ENCODE data around the gene FNDC11.
A peak's percentile ranks its signal among the peaks of the same experiment; 100 is the strongest.

FNDC11 gene

GRCh38 chr20:63572788-63573646 is 19.1 kb downstream of the FNDC11 start:
- peak in 1 of 2 experiments; percentile 31 for DNase-seq (ENCODE audit: low read depth in 1 of 2, low spot score in 1 of 2)
- in situ Hi-C loops (cut with HindIII; ENCODE audit: low pct_unique_long_range_greater_than_20kb, low sequenced_read_pairs), result no loop called here
- TF ChIP-seq JUND (IDR thresholded peaks at IDR 0.05; ENCODE audit: low read depth), result no peak

- DNase-seq (ENCODE audit: low read depth in 1 of 2, low spot score in 1 of 2), result no peak
- TF ChIP-seq JUND (IDR thresholded peaks at IDR 0.05; ENCODE audit: low read depth), result no peak
- in situ Hi-C loops (cut with HindIII; ENCODE audit: low pct_unique_long_range_greater_than_20kb, low sequenced_read_pairs), result no loop called here
Observed at GRCh38 chr20:63573647-63574131, 19.7 kb downstream of the FNDC11 start.

DNA sequence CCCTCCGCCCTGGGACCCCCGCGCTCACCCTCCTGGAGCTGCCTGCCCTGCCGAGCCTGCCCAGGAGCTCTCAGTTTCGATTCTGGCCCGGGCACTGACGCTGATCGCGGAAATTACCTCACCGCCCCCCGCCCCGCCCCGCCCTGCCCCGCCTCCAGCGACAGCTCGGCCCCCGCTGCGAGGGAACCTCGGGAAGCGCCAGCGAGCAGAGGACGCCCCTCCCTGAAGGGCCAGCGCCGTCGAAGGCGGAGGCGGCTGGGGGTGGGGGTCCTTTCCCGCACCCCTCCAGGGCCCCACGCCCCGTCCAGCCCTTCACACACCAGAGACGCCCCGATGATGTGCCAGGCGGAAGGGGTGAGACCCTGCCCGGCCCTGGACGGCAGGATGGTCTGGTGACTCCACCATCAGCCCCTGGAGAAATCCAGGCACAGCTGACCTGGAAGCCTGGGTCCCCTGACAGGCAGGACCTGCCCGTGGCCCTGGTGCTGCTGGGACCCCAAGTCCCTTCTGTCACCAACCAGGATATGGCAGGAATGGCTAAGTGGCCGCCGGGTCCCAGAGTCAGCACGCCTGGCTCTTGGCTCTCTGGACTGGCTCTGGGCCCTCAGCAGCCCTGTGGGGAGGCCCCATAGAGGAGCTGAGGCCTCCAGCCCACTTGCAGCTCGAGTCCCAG is 20.3 kb downstream of the FNDC11 start, which contains the start of gene HELZ2:
TSS of gene HELZ2 (minus strand) at position 84 of the 673 bp plus-strand sequence. CDS start 1,854 bp downstream, outside the sequence.
- TF ChIP-seq JUND (IDR thresholded peaks at IDR 0.05; ENCODE audit: low read depth), result no peak
- in situ Hi-C loops (cut with HindIII; ENCODE audit: low pct_unique_long_range_greater_than_20kb, low sequenced_read_pairs), result no loop called here
- peak; percentile 82 to 90 for DNase-seq (ENCODE audit: low read depth in 1 of 2, low spot score in 1 of 2)

GRCh38 chr20:63574829-63575743 is 21.1 kb downstream of the FNDC11 start:
- in situ Hi-C loops (cut with HindIII; ENCODE audit: low pct_unique_long_range_greater_than_20kb, low sequenced_read_pairs), result no loop called here
- no peak for DNase-seq (ENCODE audit: low read depth in 1 of 2, low spot score in 1 of 2)
- no peak for TF ChIP-seq JUND (IDR thresholded peaks at IDR 0.05; ENCODE audit: low read depth)

DNA sequence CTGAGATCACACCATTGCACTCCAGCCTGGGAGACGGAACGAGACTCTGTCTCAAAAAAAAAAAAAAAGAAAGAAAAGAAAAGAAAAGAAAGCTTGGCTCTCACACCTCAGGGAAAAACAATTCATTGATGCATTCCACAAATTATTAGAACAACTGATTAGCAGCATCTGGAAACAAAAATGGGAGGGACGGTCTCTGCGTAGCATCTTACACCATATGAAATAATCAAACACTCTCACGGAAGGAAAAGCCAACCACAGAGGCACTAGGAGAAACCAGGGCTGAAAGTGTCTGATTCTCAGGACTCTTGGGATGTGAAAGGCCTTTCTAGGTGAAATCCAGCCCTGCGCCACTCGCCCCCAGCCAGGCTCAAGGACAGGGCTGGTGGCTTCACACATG is 22.4 kb downstream of the FNDC11 start:
- TF ChIP-seq JUND (IDR thresholded peaks at IDR 0.05; ENCODE audit: low read depth), result no peak
- in situ Hi-C loops (cut with HindIII; ENCODE audit: low pct_unique_long_range_greater_than_20kb, low sequenced_read_pairs), result no loop called here
- DNase-seq (ENCODE audit: low read depth in 1 of 2, low spot score in 1 of 2), result no peak

- DNase-seq (ENCODE audit: low read depth in 1 of 2, low spot score in 1 of 2), result no peak
- in situ Hi-C loops (cut with HindIII; ENCODE audit: low pct_unique_long_range_greater_than_20kb, low sequenced_read_pairs), result no loop called here
- TF ChIP-seq JUND (IDR thresholded peaks at IDR 0.05; ENCODE audit: low read depth), result no peak
Observed at GRCh38 chr20:63577317-63577894, 23.4 kb downstream of the FNDC11 start.

- TF ChIP-seq JUND (IDR thresholded peaks at IDR 0.05; ENCODE audit: low read depth), result no peak
- no peak for DNase-seq (ENCODE audit: low read depth in 1 of 2, low spot score in 1 of 2)
- in situ Hi-C loops (cut with HindIII; ENCODE audit: low pct_unique_long_range_greater_than_20kb, low sequenced_read_pairs), result no loop called here
Observed at GRCh38 chr20:63578224-63579016, 24.5 kb downstream of the FNDC11 start.

DNA sequence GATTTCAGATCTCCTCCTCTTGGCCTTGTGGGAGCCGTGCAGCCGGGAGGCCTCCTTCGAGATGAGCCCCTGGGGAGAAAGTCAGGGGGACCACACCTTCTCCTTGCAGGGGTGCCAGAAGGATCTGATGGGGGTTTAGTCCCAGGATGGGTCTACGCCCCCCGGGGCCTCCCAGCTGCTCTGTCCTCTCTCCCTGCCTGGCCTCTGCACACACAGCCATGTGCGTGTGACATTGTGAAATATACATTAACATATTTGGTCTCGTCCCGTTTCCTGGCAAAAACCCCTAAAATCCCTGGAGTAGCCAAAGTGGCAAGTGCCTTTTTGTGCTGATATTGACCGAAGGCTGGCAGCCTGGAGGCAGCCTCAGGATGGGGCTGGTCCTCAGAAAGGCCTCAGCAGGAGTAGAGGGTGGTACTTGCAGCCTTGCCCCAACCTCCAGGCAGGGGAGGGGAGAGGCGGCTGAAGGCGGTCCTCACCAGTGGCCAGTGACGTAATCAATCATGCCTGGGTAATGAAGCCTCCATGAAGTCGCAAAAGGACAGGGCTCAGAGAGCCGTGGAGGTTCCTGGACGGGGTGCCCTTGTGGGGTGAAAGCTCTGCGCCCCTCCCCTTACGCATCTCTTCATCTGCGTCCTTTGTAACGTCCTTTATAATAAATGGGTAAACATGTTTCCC is 25.2 kb downstream of the FNDC11 start:
- in situ Hi-C loops (cut with HindIII; ENCODE audit: low pct_unique_long_range_greater_than_20kb, low sequenced_read_pairs), result no loop called here
- TF ChIP-seq JUND (IDR thresholded peaks at IDR 0.05; ENCODE audit: low read depth), result no peak
- DNase-seq (ENCODE audit: low read depth in 1 of 2, low spot score in 1 of 2), result no peak

GRCh38 chr20:63580796-63581461 is 27.0 kb downstream of the FNDC11 start:
- in situ Hi-C loops (cut with HindIII; ENCODE audit: low pct_unique_long_range_greater_than_20kb, low sequenced_read_pairs), result no loop called here
- TF ChIP-seq JUND (IDR thresholded peaks at IDR 0.05; ENCODE audit: low read depth), result no peak
- DNase-seq (ENCODE audit: low read depth in 1 of 2, low spot score in 1 of 2), result peak in 1 of 2 experiments; percentile 73

DNA sequence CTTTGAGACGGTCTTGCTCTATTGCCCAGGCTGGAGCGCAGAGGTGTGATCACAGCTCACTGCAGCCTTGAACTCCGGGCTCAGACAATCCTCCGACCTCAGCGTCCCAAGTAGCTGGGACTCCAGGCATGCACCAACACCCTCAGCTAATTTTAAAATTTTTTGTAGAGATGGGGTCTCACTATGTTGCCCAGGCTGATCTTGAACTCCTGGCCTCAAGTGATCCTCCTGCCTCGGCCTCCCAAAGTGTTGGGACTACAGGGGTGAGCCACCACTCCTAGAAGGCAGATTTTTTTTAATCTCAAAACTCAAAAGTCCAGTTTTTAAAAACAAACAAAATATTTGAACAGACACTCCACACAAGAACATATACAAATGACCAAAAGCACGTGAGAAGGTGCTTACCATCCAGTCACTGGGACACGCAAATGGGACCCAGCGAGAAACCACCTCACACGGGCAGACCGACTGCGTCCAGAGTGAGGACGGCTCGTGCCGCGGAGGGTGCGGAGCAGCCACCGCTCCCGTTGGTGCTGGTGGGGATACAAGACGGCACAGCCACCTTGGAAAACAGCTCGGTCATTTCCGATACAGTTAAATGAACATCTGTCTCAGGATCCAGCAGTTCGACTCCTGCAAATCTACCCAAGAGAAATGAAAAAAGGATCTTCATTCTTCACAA is 28.6 kb downstream of the FNDC11 start:
- TF ChIP-seq JUND (IDR thresholded peaks at IDR 0.05; ENCODE audit: low read depth), result no peak
- DNase-seq (ENCODE audit: low read depth in 1 of 2, low spot score in 1 of 2), result no peak
- in situ Hi-C loops (cut with HindIII; ENCODE audit: low pct_unique_long_range_greater_than_20kb, low sequenced_read_pairs), result no loop called here
